PC-3 (cell line): ENCODE results near the gene EEPD1. TPM values are rescaled to one million over a fixed set of nuclear protein-coding genes. Genes with fewer than 3 reads are reported as not detected.

ENCODE experiments used
- ATAC-seq: fragments of 200-7000 bp; cut with Tn5 transposase; 2 replicates; pipeline ENCODE4 v1.9.1; 2020; ENCODE audit warnings: mild to moderate bottlenecking, moderate library complexity
- BruUV-seq: library from RNA; stranded (reverse); fragments of 400-500 nt; replicated peaks from 2 replicates; lab custom pipeline; 2021; lab: Mats Ljungman, UMichigan
- CTCF ChIA-PET: fragments of 300-600 bp; sonication (Branson Sonifier 250); formaldehyde crosslinking; loops from one replicate; lab custom pipeline; 2022; ENCODE audit warnings: antibody characterized with exemption; lab: Charles Lee
- POLR2A ChIA-PET: fragments of 300-600 bp; sonication (Branson Sonifier 250); formaldehyde crosslinking; loops from one replicate; lab custom pipeline; 2022; ENCODE audit warnings: antibody characterized with exemption; ENCODE audit not compliant: unreplicated experiment; lab: Charles Lee
- DNase-seq: peaks from one replicate; pipeline ENCODE4 v3.0.0-alpha.2; 2015
- H2AFZ ChIP-seq: fragments of 300-600 bp; sonication (generic); 2 replicates; pipeline ENCODE4 v1.6.0; 2016; ENCODE audit warnings: antibody characterized with exemption, low read length
- H3F3A ChIP-seq: fragments of 300-600 bp; sonication (generic); one replicate; pipeline ENCODE4 v1.6.0; 2017; ENCODE audit warnings: antibody characterized with exemption, low read length, control low read depth, mild to moderate bottlenecking; ENCODE audit not compliant: unreplicated experiment
- H3K27ac ChIP-seq: fragments of 300-600 bp; sonication (generic); 2 replicates; pipeline ENCODE4 v1.5.1; 2016; ENCODE audit warnings: mild to moderate bottlenecking, low read length
- H3K27me3 ChIP-seq: fragments of 300-600 bp; sonication (generic); 2 replicates; pipeline ENCODE4 v1.6.1; 2016; ENCODE audit warnings: low read length, mixed read lengths
- H3K36me3 ChIP-seq: fragments of 300-600 bp; sonication (generic); 2 replicates; pipeline ENCODE4 v1.6.1; 2016; ENCODE audit warnings: low read depth, mixed run types, low read length, mixed read lengths
- H3K4me1 ChIP-seq: fragments of 300-600 bp; sonication (generic); 2 replicates; pipeline ENCODE4 v1.5.1; 2016; ENCODE audit warnings: low read length; ENCODE audit not compliant: insufficient read depth
- H3K4me2 ChIP-seq: fragments of 300-600 bp; sonication (generic); 2 replicates; pipeline ENCODE4 v1.6.0; 2016; ENCODE audit warnings: low read length
- H3K4me3 ChIP-seq: fragments of 300-600 bp; sonication (generic); 2 replicates; pipeline ENCODE4 v1.5.1; 2016; ENCODE audit warnings: mild to moderate bottlenecking, low read length, mixed read lengths
- H3K79me2 ChIP-seq: fragments of 300-600 bp; sonication (generic); 2 replicates; pipeline ENCODE4 v1.6.1; 2017; ENCODE audit warnings: low read length, mixed read lengths
- H3K9ac ChIP-seq: fragments of 300-600 bp; sonication (generic); 2 replicates; pipeline ENCODE4 v1.6.0; 2016; ENCODE audit warnings: mild to moderate bottlenecking, low read length
- H3K9me2 ChIP-seq: fragments of 300-600 bp; sonication (generic); replicated peaks from 2 replicates; pipeline ENCODE4 v1.6.1; 2016; ENCODE audit warnings: mixed run types, low read length, mixed read lengths
- H3K9me3 ChIP-seq: fragments of 300-600 bp; sonication (generic); 2 replicates; pipeline ENCODE4 v1.6.1; 2016; ENCODE audit warnings: low read length, mixed read lengths
- H4K20me1 ChIP-seq: fragments of 300-600 bp; sonication (generic); 2 replicates; pipeline ENCODE4 v1.6.1; 2016; ENCODE audit warnings: low read length, mixed read lengths
- EZH2 ChIP-seq: fragments of 300-600 bp; sonication (generic); IDR thresholded peaks from one replicate; pipeline ENCODE4 v1.6.1; 2017; ENCODE audit warnings: antibody characterized with exemption, mild to moderate bottlenecking, low read length; ENCODE audit not compliant: unreplicated experiment
- EZH2phosphoT487 ChIP-seq: fragments of 300-600 bp; sonication (generic); IDR thresholded peaks from 2 replicates; pipeline ENCODE4 v1.6.1; 2018; ENCODE audit warnings: mild to moderate bottlenecking, antibody characterized with exemption, low read length, borderline replicate concordance
- intact Hi-C: fragments of 100-400 bp; cut with micrococcal nuclease; formaldehyde crosslinking; loops from 2 replicates; pipeline ENCODE4 v1.9.0; 2023
- total RNA-seq: library from RNA; depleted of rRNA; stranded (reverse); fragments of >200 nt; gene quantifications from 2 replicates; pipeline ENCODE4 v1.2.3, GENCODE V29; 2014
- TF ChIP-seq, protein P1 (sequence below): fragments of 300-600 bp; sonication (generic); conservative IDR thresholded peaks from 2 replicates; pipeline ENCODE4 v1.5.1; 2017; ENCODE audit warnings: antibody characterized with exemption, low read depth, mild to moderate bottlenecking, low read length

EEPD1 gene
- total RNA-seq, 1 experiment from 2014 or later: 28.3 TPM

DNA sequence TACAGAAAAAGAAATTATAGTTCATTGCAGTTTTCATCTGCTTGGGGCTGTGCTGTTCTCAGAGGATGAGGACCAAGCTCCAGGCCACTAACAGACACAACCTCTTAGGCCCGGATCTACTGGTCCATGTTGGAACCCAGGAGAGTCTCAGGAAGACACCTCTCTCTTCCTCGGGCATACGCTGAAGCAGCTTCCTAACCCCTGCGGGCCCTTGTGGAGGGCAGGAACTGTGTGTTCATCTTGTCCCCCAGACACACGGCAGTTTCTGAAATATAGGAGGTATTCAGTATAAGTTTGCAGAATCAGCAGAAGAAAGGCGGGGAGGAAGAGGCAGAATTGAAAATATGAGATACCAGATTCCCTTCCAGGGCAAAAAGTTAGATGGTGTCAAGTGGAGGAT is 78.4 kb downstream of the EEPD1 start:
- TF ChIP-seq EZH2phosphoT487 (no peak), EZH2 (no peak)
- TF ChIP-seq, protein P1, sequence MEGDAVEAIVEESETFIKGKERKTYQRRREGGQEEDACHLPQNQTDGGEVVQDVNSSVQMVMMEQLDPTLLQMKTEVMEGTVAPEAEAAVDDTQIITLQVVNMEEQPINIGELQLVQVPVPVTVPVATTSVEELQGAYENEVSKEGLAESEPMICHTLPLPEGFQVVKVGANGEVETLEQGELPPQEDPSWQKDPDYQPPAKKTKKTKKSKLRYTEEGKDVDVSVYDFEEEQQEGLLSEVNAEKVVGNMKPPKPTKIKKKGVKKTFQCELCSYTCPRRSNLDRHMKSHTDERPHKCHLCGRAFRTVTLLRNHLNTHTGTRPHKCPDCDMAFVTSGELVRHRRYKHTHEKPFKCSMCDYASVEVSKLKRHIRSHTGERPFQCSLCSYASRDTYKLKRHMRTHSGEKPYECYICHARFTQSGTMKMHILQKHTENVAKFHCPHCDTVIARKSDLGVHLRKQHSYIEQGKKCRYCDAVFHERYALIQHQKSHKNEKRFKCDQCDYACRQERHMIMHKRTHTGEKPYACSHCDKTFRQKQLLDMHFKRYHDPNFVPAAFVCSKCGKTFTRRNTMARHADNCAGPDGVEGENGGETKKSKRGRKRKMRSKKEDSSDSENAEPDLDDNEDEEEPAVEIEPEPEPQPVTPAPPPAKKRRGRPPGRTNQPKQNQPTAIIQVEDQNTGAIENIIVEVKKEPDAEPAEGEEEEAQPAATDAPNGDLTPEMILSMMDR: no peak
- H3F3A ChIP-seq: no peaks in the 10 kb centered on the region
- CTCF ChIA-PET: no interaction called here
- no peak overlapping the region for H3K4me3 ChIP-seq
- peaks cover 13% of the 10 kb centered on the region for H3K4me1 ChIP-seq
- intact Hi-C loops: no loop called here
- no peak overlapping the region for H3K4me2 ChIP-seq
- POLR2A ChIA-PET: no interaction called here
- ATAC-seq: no peak
- no peak overlapping the region for H3K27ac ChIP-seq
- H3K9me3 ChIP-seq: no peaks in the 10 kb centered on the region
- H3K36me3 ChIP-seq: no peaks in the 10 kb centered on the region
- no peak overlapping the region for H3K9ac ChIP-seq
- no peaks in the 10 kb centered on the region for H3K9me2 ChIP-seq
- H4K20me1 ChIP-seq: no peaks in the 10 kb centered on the region
- no peak for DNase-seq
- BruUV-seq: no TSS peak
- H3K79me2 ChIP-seq: peaks cover 17% of the 10 kb centered on the region
- no peak overlapping the region for H2AFZ ChIP-seq
- H3K27me3 ChIP-seq: no peaks in the 10 kb centered on the region

DNA sequence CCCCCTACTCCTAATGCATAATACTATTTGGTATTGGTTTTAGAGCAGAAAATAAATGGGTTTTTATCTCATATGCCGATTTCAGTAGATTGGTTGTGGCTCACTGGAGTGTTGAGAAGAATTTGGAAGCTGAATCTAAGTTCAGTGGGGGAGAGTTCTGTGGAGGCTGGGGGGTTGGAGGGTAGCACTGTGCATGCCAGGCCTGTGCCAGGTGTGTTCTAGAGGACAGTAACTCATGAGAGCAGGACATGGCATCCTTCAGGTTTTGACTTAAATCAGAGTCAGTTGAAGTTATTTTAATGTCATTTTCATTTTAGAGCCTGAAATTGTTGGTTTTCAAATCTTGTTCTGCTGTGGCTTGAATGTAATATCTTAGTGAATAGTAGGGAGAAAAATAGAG is 79.5 kb downstream of the EEPD1 start:
- ATAC-seq (peak; percentile 39), DNase-seq (no peak)
- Histone ChIP-seq H3K9me2 (no peaks in the 10 kb centered on the region), H3K79me2 (peaks cover 17% of the 10 kb centered on the region), H3K9ac (no peak overlapping the region), H3K27ac (no peak overlapping the region), H3F3A (no peaks in the 10 kb centered on the region), H3K4me2 (peak overlapping the region; percentile 49), H3K4me1 (peaks cover 13% of the 10 kb centered on the region), H2AFZ (no peak overlapping the region), H3K4me3 (no peak overlapping the region), H4K20me1 (no peaks in the 10 kb centered on the region), H3K9me3 (no peaks in the 10 kb centered on the region), H3K27me3 (no peaks in the 10 kb centered on the region), H3K36me3 (no peaks in the 10 kb centered on the region)
- BruUV-seq: no TSS peak
- TF ChIP-seq EZH2phosphoT487 (no peak), EZH2 (no peak)
- TF ChIP-seq, protein P1: no peak
- ChIA-PET POLR2A (no interaction called here), CTCF (no interaction called here)
- intact Hi-C loops: loop anchor here (2.0 kb wide), 1 partner anchor 58 kb away; no protein-coding TSS in a partner anchor

DNA sequence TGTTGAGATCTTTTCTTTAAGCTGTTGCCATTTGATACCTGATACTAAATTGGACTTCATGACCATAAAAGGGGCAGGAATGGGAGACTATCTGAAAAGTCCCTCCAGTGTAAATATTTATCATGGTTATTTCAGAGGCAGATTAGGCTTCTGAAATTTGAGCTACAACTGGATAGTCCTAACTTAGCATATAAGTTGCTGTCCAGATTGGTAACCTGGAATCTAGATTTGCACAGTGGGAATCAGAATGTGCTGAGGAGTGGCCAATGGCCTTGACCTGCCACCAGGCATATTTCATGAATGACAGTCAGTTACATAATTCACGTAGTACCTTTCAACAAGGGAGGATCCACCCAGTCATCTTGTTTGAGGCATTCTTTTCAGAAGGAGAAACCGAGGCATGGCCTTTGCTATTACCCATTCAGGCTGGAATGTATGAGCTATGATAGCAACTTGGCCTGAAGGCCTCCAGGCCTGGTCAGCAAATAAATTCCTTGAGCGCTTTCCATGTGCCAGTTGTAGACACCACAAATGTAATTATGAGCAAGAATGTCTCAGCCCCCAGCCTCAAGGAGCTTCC is 80.0 kb downstream of the EEPD1 start:
- H3K4me1 ChIP-seq: peaks cover 13% of the 10 kb centered on the region
- H3K27me3 ChIP-seq: no peaks in the 10 kb centered on the region
- DNase-seq: peak; percentile 36
- peak overlapping the region; percentile 49 for H3K4me2 ChIP-seq
- no peaks in the 10 kb centered on the region for H3K36me3 ChIP-seq
- ChIA-PET POLR2A (no interaction called here), CTCF (no interaction called here)
- no peaks in the 10 kb centered on the region for H3K9me3 ChIP-seq
- no peak overlapping the region for H3K4me3 ChIP-seq
- no peaks in the 10 kb centered on the region for H3K9me2 ChIP-seq
- TF ChIP-seq EZH2 (no peak), EZH2phosphoT487 (no peak)
- TF ChIP-seq, protein P1: no peak
- H3K27ac ChIP-seq: no peak overlapping the region
- H4K20me1 ChIP-seq: no peaks in the 10 kb centered on the region
- intact Hi-C loops: loop anchor here (2.0 kb wide), 1 partner anchor 58 kb away; no protein-coding TSS in a partner anchor
- no peak overlapping the region for H3K9ac ChIP-seq
- H2AFZ ChIP-seq: no peak overlapping the region
- no TSS peak for BruUV-seq
- ATAC-seq: peak; percentile 84
- H3F3A ChIP-seq: no peaks in the 10 kb centered on the region
- H3K79me2 ChIP-seq: peaks cover 17% of the 10 kb centered on the region
